ENCODE results near the gene IFITM2. TPM values are rescaled to one million over a fixed set of nuclear protein-coding genes. Genes with fewer than 3 reads are reported as not detected.

The IFITM2 gene
- total and polyA plus RNA-seq, 2 donors (not counting 1 experiment from before 2014, with no cell fraction given) = 72.1 to 451 TPM

GRCh38 chr11:326592-326841 is 18.9 kb downstream of the IFITM2 start:
- TF ChIP-seq, protein P1, sequence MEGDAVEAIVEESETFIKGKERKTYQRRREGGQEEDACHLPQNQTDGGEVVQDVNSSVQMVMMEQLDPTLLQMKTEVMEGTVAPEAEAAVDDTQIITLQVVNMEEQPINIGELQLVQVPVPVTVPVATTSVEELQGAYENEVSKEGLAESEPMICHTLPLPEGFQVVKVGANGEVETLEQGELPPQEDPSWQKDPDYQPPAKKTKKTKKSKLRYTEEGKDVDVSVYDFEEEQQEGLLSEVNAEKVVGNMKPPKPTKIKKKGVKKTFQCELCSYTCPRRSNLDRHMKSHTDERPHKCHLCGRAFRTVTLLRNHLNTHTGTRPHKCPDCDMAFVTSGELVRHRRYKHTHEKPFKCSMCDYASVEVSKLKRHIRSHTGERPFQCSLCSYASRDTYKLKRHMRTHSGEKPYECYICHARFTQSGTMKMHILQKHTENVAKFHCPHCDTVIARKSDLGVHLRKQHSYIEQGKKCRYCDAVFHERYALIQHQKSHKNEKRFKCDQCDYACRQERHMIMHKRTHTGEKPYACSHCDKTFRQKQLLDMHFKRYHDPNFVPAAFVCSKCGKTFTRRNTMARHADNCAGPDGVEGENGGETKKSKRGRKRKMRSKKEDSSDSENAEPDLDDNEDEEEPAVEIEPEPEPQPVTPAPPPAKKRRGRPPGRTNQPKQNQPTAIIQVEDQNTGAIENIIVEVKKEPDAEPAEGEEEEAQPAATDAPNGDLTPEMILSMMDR (IDR thresholded peaks at IDR 0.05) = no peak
- no peak for TF ChIP-seq EZH2 (IDR thresholded peaks at IDR 0.05; ENCODE audit: borderline replicate concordance, insufficient read depth, low read depth, low read length, poor library complexity, severe bottlenecking)
- peaks cover 0 to 7% (median 0%) of the 10 kb centered on the region in 3 donors for H3K9me3 ChIP-seq (ENCODE audit: control extremely low read depth in 1 of 3, control insufficient read depth in 2 of 3, insufficient read depth in 1 of 3, low read length in 2 of 3)
- ATAC-seq (ENCODE audit: low read depth) = no peak
- no peaks in the 10 kb centered on the region for H3K9me3 Mint-ChIP-seq (ENCODE audit: insufficient read depth)
- peak overlapping the region; percentile 81 for H3K4me2 ChIP-seq (replicated peaks; ENCODE audit: low read depth, low read length, poor library complexity, severe bottlenecking)
- H3K9ac ChIP-seq (ENCODE audit: low read length) = peak overlapping the region; percentile 57
- no peaks in the 10 kb centered on the region for H3K27me3 Mint-ChIP-seq
- H3K4me1 Mint-ChIP-seq = peaks cover 52% of the 10 kb centered on the region
- CTCF ChIA-PET = interaction anchor here (1.6 to 4.4 kb wide), 2 partner anchors 29 to 75 kb away, joined by 10 to 23 read pairs; no protein-coding TSS in a partner anchor
- no peaks in the 10 kb centered on the region for H3K27me3 ChIP-seq (replicated peaks in 1 of 4; ENCODE audit: control extremely low read depth in 1 of 4, control insufficient read depth in 3 of 4, insufficient read depth in 4 of 4, low read length in 3 of 4)
- 46% methylated on average over 6 of the region's 6 CpGs for WGBS (ENCODE audit: insufficient coverage)
- H3K36me3 ChIP-seq (replicated peaks in 1 of 2; ENCODE audit: control extremely low read depth in 1 of 2, control insufficient read depth in 1 of 2, extremely low read depth in 1 of 2, insufficient read depth in 2 of 2, low read length in 1 of 2) = no peaks in the 10 kb centered on the region
- peak overlapping the region; percentile 82 for H2AFZ ChIP-seq (ENCODE audit: insufficient read depth, low read depth, low read length, poor library complexity, severe bottlenecking)
- intact Hi-C loops (cut with micrococcal nuclease) = no loop called here
- peaks cover 34 to 50% of the 10 kb centered on the region in 2 donors for H3K4me1 ChIP-seq (ENCODE audit: control insufficient read depth in 2 of 2, insufficient read depth in 2 of 2, low read length in 2 of 2)
- POLR2A ChIA-PET = interaction anchor here (1.0 to 1.5 kb wide), 3 partner anchors 22 to 58 kb away, joined by 3 to 8 read pairs (median 3); no protein-coding TSS in a partner anchor
- H3K27ac ChIP-seq (ENCODE audit: low read length in 2 of 2) = peak overlapping the region; percentile 95 to 96
- H3K4me3 ChIP-seq (ENCODE audit: control extremely low read depth in 1 of 5, extremely low read depth in 1 of 5, insufficient read depth in 1 of 5, low read depth in 2 of 5, low read length in 4 of 5) = peak overlapping the region in 4 of 5 experiments; percentile 21 to 34 (median 26)
- peak overlapping the region; percentile 95 for H3K27ac Mint-ChIP-seq
- no peaks in the 10 kb centered on the region for H4K20me1 ChIP-seq (ENCODE audit: control insufficient read depth, insufficient read depth, low read length, poor library complexity, severe bottlenecking)
- no peak for DNase-seq
- peak overlapping the region; percentile 66 for H3K4me3 Mint-ChIP-seq
- no peaks in the 10 kb centered on the region for H3K79me2 ChIP-seq (ENCODE audit: control insufficient read depth, insufficient read depth, low read length)

- Histone ChIP-seq H3K4me1 (ENCODE audit: control insufficient read depth in 2 of 2, insufficient read depth in 2 of 2, low read length in 2 of 2) (peaks cover 34 to 55% of the 10 kb centered on the region in 2 donors), H3K4me3 (ENCODE audit: control extremely low read depth in 1 of 5, extremely low read depth in 1 of 5, insufficient read depth in 1 of 5, low read depth in 2 of 5, low read length in 4 of 5) (peak overlapping the region in 4 of 5 experiments; percentile 21 to 34 (median 26)), H3K27me3 (replicated peaks in 1 of 4; ENCODE audit: control extremely low read depth in 1 of 4, control insufficient read depth in 3 of 4, insufficient read depth in 4 of 4, low read length in 3 of 4) (no peaks in the 10 kb centered on the region), H3K9me3 (ENCODE audit: control extremely low read depth in 1 of 3, control insufficient read depth in 2 of 3, insufficient read depth in 1 of 3, low read length in 2 of 3) (peaks cover 0 to 10% (median 0%) of the 10 kb centered on the region in 3 donors), H3K27ac (ENCODE audit: low read length in 2 of 2) (peak overlapping the region; percentile 95 to 96), H3K36me3 (replicated peaks in 1 of 2; ENCODE audit: control extremely low read depth in 1 of 2, control insufficient read depth in 1 of 2, extremely low read depth in 1 of 2, insufficient read depth in 2 of 2, low read length in 1 of 2) (no peaks in the 10 kb centered on the region), H4K20me1 (ENCODE audit: control insufficient read depth, insufficient read depth, low read length, poor library complexity, severe bottlenecking) (no peaks in the 10 kb centered on the region), H3K79me2 (ENCODE audit: control insufficient read depth, insufficient read depth, low read length) (no peaks in the 10 kb centered on the region), H3K4me2 (replicated peaks; ENCODE audit: low read depth, low read length, poor library complexity, severe bottlenecking) (peak overlapping the region; percentile 81), H2AFZ (ENCODE audit: insufficient read depth, low read depth, low read length, poor library complexity, severe bottlenecking) (peak overlapping the region; percentile 82), H3K9ac (ENCODE audit: low read length) (peak overlapping the region; percentile 57)
- Mint-ChIP-seq H3K27ac (peak overlapping the region; percentile 95), H3K27me3 (no peaks in the 10 kb centered on the region), H3K4me1 (peaks cover 54% of the 10 kb centered on the region), H3K4me3 (peak overlapping the region; percentile 66), H3K9me3 (ENCODE audit: insufficient read depth) (no peaks in the 10 kb centered on the region)
- POLR2A ChIA-PET = interaction anchor here (0.8 to 1.5 kb wide), 5 partner anchors 22 to 120 kb away, joined by 3 to 8 read pairs (median 3); partner anchors contain the start of gene BET1L
- WGBS (ENCODE audit: insufficient coverage) = 15% methylated on average over 14 of the region's 19 CpGs
- intact Hi-C loops (cut with micrococcal nuclease) = no loop called here
- peak; percentile 87 for DNase-seq
- no peak for TF ChIP-seq EZH2 (IDR thresholded peaks at IDR 0.05; ENCODE audit: borderline replicate concordance, insufficient read depth, low read depth, low read length, poor library complexity, severe bottlenecking)
- TF ChIP-seq, protein P1 (IDR thresholded peaks at IDR 0.05) = no peak
- peak; percentile 74 for ATAC-seq (ENCODE audit: low read depth)
- CTCF ChIA-PET = interaction anchor here (1.0 to 4.4 kb wide), 5 partner anchors 12 to 89 kb away, joined by 3 to 23 read pairs (median 5); no protein-coding TSS in a partner anchor
These were observed 19.4 kb downstream of the IFITM2 start for GRCh38 chr11:326842-327580.

Measured in B cell (primary cell).